ENCODE data around the gene ULK4.
"Not testable (repeated sequence)": the region's sequence is repeated elsewhere in the genome, so short reads cannot be mapped to it uniquely, and the experiment has no call there.

ULK4 gene

DNA sequence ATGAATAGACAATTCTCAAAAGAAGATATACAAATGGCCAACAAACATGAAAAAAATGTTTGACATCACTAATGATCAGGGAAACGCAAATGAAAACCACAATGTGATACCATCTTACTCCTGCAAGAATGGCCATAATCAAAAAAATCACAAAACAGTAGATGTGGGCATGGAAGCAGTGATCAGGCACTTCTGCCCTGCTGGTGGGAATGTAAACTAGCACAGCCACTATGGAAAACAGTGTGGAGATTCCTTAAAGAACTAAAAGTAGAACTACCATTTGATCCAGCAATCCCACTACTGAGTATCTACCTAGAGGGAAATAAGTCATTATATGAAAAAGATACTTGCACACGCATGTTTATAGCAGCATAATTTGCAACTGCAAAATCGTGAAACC is 677.0 kb downstream of the ULK4 start:
- not testable (repeated sequence) for H3K4me3 ChIP-seq (ENCODE audit: low read depth, low read length)

DNA sequence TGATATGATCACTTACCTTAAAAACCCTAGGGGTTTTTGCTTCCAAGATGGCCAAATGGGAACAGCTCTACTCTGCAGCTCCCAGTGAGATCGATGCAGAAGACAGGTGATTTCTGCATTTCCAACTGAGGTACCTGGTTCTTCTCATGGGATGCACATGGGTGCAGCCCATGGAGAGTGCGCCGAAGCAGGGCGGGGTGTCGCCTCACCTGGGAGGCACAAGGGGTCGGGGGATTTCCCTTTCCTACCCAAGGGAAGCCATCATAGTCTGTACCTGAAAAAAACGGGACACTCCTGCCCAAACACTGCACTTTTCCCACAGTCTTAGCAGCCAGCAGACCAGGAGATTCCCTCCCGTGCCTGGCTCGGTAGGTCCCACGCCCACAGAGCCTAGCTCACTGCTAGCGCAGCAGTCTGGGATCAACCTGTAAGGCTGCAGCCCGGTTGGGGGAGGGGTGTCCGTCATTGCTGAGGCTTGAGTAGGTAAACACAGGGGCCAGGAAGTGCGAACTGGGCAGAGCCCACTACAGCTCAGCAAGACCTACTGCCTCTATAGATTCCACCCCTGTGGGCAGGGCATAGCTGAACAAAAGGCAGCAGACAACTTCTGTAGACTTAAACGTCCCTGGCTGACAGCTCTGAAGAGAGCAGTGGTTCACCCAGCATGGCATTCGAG is 684.0 kb downstream of the ULK4 start:
- no peak overlapping the region for H3K4me3 ChIP-seq (ENCODE audit: low read depth, low read length)

DNA sequence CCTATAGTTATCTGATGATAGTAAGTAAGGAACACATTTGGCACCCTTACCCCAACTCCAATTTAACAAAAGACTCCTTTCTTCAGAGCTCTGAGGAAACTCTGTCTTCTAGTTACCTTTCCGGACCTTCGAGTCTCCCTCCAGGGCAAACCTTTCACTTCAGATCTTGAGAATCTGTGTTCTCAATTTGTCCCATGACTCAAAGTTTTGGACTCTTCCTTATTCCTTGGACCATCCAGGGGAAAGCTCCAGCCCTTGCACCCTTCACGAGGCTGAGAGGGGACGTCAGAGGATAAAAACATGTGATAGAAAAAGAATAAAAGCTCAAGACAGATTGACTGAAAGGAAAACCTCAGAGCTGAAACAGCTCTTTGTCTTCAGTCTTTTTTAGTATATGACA is 685.7 kb downstream of the ULK4 start:
- H3K4me3 ChIP-seq (ENCODE audit: low read depth, low read length), result no peak overlapping the region

GRCh38 chr3:41274944-41275668 is 686.8 kb downstream of the ULK4 start:
- no peak overlapping the region for H3K4me3 ChIP-seq (ENCODE audit: low read depth, low read length)

DNA sequence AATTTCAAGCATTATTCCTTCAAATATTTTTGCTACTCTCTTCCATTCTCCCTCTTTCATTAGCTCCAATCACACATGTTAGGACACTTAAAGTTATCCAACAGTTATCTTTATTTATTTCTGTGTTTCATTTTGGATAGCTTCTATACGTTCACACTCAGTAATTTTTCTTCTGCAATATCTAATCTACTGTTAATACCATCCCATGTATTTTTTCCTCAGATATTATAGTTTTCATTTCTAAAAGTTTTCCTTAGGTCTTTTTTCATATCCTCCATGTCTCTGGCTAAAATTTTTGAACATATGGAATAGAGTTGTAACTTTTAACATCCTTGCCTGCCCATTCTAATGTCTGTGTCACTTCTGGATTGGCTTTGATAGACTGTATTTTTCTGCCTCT is 689.2 kb downstream of the ULK4 start:
- H3K4me3 ChIP-seq (ENCODE audit: low read depth, low read length), result no peak overlapping the region

GRCh38 chr3:41267975-41268640 is 693.8 kb downstream of the ULK4 start:
- H3K4me3 ChIP-seq (ENCODE audit: low read depth, low read length), result no peak overlapping the region

GRCh38 chr3:41265823-41266273 is 696.1 kb downstream of the ULK4 start:
- H3K4me3 ChIP-seq (ENCODE audit: low read depth, low read length), result no peak overlapping the region

GRCh38 chr3:41265011-41265545 is 696.8 kb downstream of the ULK4 start:
- no peak overlapping the region for H3K4me3 ChIP-seq (ENCODE audit: low read depth, low read length)

DNA sequence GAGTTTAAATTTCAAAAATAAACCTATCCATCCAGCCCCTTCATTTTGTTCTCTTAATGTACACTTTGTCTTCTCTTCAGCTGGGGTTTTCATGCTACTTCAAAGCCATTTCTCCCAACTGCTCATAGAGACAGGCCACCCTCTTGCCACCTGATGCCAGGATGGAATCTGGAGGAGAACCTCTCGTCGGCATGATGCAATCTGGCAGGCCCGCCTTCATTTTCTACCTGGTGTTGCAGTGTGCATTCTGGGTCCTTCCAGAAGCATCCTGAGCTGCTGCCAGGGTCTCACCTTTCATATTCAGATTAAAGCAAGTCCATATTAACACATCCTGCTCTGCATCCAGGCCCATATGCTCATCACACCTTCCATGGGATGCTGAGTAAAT is 701.8 kb downstream of the ULK4 start:
- no peak overlapping the region for H3K4me3 ChIP-seq (ENCODE audit: low read depth, low read length)

GRCh38 chr3:41259449-41260062 is 702.3 kb downstream of the ULK4 start:
- no peak overlapping the region for H3K4me3 ChIP-seq (ENCODE audit: low read depth, low read length)

- no peak overlapping the region for H3K4me3 ChIP-seq (ENCODE audit: low read depth, low read length)
These were observed 703.6 kb downstream of the ULK4 start for GRCh38 chr3:41258239-41258800.

DNA sequence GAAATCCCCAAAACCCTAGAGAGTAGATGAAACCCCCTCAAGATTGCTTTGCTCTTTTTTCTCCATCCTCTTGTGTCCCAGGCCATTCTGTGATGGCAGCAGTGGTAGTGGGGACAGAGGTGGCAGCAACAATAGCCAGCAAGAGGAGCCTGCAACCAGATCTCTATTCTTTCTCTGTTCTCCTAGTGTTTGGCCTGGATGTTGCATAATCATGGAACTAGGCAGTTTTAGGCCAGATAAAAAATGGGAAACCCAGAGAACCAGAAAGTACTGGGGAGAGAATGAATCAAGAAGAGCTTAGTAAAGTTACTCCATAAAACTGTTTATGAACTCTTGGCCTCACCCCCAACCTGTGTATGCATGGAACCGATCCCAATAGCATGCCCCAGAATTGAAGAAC is 710.3 kb downstream of the ULK4 start:
- H3K4me3 ChIP-seq (ENCODE audit: low read depth, low read length), result no peak overlapping the region

GRCh38 chr3:41250825-41251224 is 711.1 kb downstream of the ULK4 start:
- H3K4me3 ChIP-seq (ENCODE audit: low read depth, low read length), result no peak overlapping the region

GRCh38 chr3:41249318-41249717 is 712.6 kb downstream of the ULK4 start:
- no peak overlapping the region for H3K4me3 ChIP-seq (ENCODE audit: low read depth, low read length)

GRCh38 chr3:41248525-41248924 is 713.4 kb downstream of the ULK4 start:
- no peak overlapping the region for H3K4me3 ChIP-seq (ENCODE audit: low read depth, low read length)

DNA sequence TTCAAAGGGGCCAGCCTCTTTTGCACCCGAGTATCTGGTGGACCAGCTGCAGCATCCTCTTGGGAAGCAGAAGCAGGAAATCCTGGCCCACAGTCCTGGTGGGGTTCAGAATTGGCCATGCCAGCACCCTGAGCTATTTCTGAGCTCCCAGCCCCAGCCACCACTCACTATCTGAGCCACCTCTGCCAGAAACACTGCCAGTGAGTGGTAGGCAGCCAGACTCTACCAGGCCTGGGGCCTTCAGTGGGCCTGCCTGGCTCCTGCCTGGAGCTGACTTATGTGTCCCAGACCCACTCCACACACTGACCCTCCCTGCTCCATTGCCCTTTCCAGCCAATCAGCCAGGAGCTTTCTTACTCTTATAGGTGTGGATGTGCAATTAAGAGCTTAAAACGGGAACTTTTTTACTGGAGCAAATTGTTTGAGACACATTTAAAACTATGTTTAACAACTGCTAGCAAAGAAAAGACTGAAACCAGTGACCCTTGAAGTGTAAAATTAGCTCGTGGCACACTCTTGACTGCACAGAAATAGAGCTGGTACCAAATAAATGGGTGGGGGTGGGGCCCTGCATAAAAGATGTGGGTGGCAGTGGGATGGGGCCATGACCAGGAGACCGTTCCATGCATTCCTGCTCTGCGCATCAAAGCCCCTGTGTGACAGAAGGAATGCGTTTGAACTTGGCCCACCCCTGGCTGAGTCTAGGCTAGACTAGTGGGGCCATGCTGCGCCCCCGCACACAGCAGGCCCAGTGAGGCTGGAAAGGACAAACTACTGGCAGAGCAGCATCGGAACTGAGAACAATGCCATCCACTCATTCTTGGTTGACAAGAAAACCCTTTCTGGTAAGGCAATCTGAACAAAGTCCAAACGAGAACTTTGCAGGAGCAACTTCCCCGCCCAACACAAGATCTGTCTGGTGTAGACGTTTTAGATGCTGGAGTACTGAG is 714.6 kb downstream of the ULK4 start:
- no peak overlapping the region for H3K4me3 ChIP-seq (ENCODE audit: low read depth, low read length)

DNA sequence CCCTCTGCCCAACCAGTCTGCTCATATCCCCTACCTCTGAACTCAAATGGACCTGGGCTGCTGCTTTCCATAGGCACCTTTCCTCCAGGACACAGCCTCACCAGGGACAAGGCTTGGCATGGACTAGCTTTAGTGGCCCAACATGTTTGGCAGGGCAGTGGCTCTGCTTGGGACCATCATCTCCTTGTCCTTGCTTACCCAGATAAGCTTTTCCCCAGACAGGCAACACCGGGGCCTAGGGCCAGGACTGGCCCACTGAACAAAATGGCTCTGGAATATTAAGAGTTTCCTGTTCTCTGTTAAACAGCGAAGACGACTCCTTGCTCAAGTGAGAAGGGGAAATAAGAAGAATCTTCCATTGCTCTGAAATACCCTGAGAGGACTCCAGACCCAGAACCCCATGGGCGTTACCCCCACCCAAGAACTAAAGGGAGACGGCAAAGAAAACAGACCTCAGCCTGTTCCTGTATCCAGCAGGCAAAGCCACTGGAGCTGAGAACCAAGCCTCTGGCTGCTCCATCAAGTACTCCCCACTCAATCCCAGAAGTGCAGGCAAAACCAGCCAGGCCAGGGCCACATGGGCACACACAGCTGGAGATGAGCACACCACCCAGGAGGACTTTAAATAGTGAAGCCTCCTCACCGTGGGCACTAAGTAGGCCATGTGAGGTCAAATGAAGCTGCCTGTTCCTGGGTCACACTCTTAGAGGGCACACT is 717.1 kb downstream of the ULK4 start:
- no peak overlapping the region for H3K4me3 ChIP-seq (ENCODE audit: low read depth, low read length)

- no peak overlapping the region for H3K4me3 ChIP-seq (ENCODE audit: low read depth, low read length)
These were observed 718.7 kb downstream of the ULK4 start for GRCh38 chr3:41243183-41243582.

- no peak overlapping the region for H3K4me3 ChIP-seq (ENCODE audit: low read depth, low read length)
These were observed 719.9 kb downstream of the ULK4 start for GRCh38 chr3:41241800-41242571.

Data from iPS-11a (cell line).